22Rv1 (cell line): ENCODE measurements around the gene IFNAR1.
A peak's percentile ranks its signal among the peaks of the same experiment; 100 is the strongest.
"Not testable (repeated sequence)": the region's sequence is repeated elsewhere in the genome, so short reads cannot be mapped to it uniquely, and the experiment has no call there.

Source experiments
- H3K27ac ChIP-seq: fragments of 450-650 bp; 2 replicates; pipeline ENCODE4 v1.5.1; 2017
- CTCF ChIP-seq: fragments of 450-650 bp; IDR thresholded peaks from 2 replicates; pipeline ENCODE4 v1.5.1; 2017; ENCODE audit warnings: mild to moderate bottlenecking
- ZFX ChIP-seq: fragments of 450-650 bp; IDR thresholded peaks from 2 replicates; pipeline ENCODE4 v1.6.1; 2017; ENCODE audit warnings: antibody characterized with exemption, borderline replicate concordance

Gene IFNAR1

GRCh38 chr21:33317145-33317544 lies 7.6 kb upstream of the IFNAR1 start:
- no peak for TF ChIP-seq CTCF
- TF ChIP-seq ZFX: no peak
- H3K27ac ChIP-seq: no peak overlapping the region

GRCh38 chr21:33317786-33318486 lies 6.8 kb upstream of the IFNAR1 start:
- no peak for TF ChIP-seq ZFX
- no peak for TF ChIP-seq CTCF
- H3K27ac ChIP-seq: no peak overlapping the region

GRCh38 chr21:33321005-33321404 lies 3.8 kb upstream of the IFNAR1 start:
- H3K27ac ChIP-seq: not testable (repeated sequence)

GRCh38 chr21:33323610-33324009 lies 1.2 kb upstream of the IFNAR1 start:
- H3K27ac ChIP-seq: peak overlapping the region; percentile 94

GRCh38 chr21:33325222-33326067 lies 675 bp downstream of the IFNAR1 start:
- TF ChIP-seq CTCF (no peak), ZFX (no peak)

GRCh38 chr21:33327326-33327725 lies 2.6 kb downstream of the IFNAR1 start:
- H3K27ac ChIP-seq: no peak overlapping the region
- TF ChIP-seq CTCF (no peak), ZFX (no peak)

More at GRCh38 chr21:33325222-33326067, 675 bp downstream of the IFNAR1 start:
- H3K27ac ChIP-seq: peak overlapping the region; percentile 94

- TF ChIP-seq ZFX (no peak), CTCF (no peak)
- no peak overlapping the region for H3K27ac ChIP-seq
Observed at GRCh38 chr21:33327792-33328433, 3.1 kb downstream of the IFNAR1 start.

GRCh38 chr21:33330726-33331125 lies 6.0 kb downstream of the IFNAR1 start:
- no peak for TF ChIP-seq CTCF
- no peak for TF ChIP-seq ZFX
- H3K27ac ChIP-seq: no peak overlapping the region
